GM20431 (cell line): Measurements from ENCODE around the gene NSL1.
"Not testable (repeated sequence)": the region's sequence is repeated elsewhere in the genome, so short reads cannot be mapped to it uniquely, and the experiment has no call there.

Source experiments
- in situ Hi-C: fragments of 300-500 bp; cut with MseI, MboI; formaldehyde crosslinking; loops from one replicate; pipeline ENCODE4 v1.15.0; 2020; ENCODE audit warnings: low sequenced_read_pairs; ENCODE audit not compliant: unreplicated experiment

The NSL1 gene, protein sequence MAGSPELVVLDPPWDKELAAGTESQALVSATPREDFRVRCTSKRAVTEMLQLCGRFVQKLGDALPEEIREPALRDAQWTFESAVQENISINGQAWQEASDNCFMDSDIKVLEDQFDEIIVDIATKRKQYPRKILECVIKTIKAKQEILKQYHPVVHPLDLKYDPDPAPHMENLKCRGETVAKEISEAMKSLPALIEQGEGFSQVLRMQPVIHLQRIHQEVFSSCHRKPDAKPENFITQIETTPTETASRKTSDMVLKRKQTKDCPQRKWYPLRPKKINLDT

DNA sequence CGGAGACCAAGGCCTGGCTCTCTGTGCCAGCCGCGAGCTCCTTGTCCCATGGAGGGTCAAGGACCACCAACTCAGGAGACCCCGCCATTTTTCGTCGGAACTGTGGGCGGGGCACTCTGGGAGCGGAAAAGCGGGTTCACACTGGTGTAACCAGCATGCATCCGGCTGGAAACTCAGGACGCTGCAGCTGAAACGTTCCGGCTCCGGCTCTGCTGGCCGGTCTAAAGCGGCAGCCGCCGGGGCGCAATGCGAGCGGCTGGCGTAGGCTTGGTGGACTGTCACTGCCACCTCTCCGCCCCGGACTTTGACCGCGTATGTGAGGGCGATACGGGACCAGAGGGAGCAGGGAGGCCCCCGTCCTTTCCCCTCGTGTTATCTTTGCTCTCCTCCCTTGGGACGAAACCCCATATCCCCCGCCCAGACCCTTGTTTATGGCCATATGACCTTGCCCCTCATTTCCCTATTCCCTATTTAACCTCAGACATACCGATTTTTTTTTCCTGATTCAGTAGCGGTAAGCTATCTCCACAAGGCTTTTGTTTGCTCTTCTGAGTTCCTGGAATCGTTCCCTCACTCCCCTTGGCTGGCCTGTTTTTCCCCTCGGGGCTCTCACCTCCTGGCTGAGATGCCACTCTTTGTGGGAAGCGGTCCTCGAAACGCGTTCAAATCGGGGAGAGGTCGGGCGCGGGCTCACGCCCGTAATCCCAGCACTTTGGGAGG, at the start of gene NSL1, which contains the start of gene TATDN3:
NSL1 (minus strand) TSS at position 102 of the 720 bp plus-strand sequence; CDS start at position 88, 14 bp downstream.
TATDN3 (plus strand) TSS at position 219 of the 720 bp plus-strand sequence; CDS start at position 247, 28 bp downstream.
- in situ Hi-C loops: no loop called here

DNA sequence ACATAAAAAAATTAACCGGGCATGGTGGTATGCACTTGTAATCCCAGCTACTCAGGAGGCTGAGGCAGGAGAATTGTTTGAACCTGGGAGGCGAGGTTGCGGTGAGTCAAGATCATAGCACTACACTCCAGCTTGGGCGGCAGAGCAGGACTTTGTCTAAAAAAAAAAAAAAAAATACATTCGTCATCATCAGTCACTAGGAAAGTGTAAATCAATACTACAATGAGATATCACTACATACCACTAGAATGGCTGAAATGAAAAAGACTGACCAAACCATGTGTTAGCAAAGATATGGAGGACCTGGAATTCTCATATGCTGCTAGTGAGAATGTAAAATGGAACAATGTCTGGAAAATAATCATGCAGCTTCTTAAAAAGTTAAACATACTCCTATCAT, 46.6 kb upstream of the NSL1 start:
- in situ Hi-C loops: no loop called here

DNA sequence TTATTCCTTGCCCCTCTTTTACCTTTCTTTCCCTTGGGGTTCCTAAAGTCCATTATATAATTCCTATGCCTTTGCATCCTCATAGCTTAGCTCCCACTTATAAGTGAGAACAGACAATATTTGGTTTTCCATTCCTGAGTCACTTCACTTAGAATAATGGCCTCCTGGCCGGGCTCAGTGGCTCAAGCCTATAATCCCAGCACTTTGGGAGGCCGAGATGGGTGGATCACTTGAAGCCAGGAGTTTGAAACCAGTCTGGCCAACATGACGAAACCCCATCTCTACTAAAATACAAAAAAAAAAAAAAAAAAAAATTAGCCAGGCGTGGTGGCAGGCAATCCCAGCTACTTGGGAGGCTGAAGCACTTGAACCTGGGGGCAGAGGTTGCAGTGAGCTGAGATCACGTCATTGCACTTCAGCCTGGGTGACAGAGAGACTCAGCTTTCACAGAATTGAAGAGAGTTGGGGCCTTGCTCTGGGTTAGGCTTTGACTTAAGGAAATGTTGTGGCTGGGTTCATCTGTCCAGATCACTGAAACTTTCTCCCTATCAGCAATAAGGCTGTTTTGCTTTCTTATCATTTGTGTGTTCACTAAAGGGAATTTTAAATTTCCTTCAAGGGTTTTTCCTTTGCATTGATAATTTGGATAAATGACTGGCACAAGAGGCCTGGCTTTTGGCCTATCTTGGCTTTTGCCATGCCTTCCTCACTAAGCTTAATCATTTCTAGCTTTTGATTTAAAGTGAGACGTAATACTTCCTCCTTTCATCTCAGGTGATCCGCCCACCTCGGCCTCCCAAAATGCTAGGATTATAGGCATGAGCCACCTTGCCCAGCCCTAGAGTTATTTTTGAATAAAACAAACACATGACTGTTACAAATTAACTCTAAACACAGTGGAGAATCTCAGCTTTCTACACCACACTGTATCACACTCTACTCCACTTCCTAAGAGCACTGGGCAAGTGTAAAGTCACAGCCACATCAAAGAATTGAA, 41.9 kb upstream of the NSL1 start:
- in situ Hi-C loops: not testable (repeated sequence)

DNA sequence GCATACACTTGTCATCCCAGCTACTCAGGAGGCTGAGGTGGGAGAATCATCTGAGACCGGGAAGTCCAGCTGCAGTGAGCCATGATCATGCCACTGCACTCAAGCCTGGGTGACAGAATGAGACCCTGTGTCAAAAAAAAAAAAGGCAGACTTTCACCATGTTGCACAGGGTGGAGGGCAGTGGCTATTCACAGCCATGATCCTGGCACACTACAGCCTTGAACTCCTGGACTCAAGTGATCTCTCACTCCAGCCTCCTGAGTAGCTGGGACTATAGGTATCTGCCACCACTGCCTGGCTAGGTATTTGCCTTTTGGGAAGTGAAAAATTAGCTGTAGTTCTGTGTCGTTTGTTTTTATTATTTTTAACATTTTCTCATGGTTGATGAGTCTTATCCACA, 36.8 kb upstream of the NSL1 start:
- in situ Hi-C loops: no loop called here

DNA sequence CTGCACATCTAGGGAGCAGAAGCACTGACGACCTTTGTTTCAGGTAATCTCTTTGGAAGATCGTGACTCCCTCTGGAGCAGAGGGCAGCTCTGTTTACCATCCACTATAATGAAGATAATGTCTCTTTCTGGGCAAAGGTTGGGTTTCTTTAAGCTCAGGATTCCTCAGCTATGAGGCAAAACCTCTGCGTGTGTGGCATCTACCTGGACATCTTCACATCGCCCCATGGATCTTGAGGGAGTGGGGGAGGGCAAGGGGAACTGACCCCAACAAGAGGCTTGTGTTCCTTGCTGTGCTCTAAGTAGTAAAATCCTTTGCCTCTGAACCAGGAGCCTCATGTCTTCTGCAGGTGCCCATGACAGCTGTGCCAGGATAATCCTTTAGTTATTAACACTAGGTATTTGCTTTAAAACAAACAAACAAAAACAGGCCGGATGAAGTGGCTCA, 36.3 kb upstream of the NSL1 start:
- in situ Hi-C loops: no loop called here

DNA sequence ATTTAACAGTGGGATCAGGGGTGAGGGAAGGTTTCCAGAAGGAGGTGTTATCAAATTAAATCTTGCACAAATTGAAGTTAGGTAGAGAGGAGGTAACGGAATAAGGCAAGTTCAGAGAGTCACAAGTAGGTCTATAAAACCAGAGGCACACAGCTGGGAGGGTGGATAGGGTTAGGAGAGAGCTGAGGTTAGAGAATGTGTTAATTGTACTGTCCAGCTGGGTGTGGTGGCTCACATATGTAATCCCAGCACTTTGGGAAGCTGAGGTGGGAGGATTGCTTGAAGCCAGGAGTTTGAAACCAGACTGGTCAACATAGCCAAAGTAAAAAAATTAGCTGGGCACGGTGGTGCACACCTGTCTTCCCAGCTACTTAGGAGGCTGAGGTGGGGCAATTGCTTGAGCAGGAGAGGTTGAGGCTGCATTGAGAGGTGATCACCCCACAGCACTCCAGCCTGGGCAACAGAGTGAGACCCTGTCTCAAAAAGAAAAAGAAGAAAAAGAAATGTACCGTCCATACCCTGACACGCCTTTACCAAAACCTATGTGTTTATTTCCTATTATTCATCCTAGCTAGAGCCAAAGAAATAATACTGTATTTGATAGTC, 35.7 kb upstream of the NSL1 start:
- in situ Hi-C loops: no loop called here

DNA sequence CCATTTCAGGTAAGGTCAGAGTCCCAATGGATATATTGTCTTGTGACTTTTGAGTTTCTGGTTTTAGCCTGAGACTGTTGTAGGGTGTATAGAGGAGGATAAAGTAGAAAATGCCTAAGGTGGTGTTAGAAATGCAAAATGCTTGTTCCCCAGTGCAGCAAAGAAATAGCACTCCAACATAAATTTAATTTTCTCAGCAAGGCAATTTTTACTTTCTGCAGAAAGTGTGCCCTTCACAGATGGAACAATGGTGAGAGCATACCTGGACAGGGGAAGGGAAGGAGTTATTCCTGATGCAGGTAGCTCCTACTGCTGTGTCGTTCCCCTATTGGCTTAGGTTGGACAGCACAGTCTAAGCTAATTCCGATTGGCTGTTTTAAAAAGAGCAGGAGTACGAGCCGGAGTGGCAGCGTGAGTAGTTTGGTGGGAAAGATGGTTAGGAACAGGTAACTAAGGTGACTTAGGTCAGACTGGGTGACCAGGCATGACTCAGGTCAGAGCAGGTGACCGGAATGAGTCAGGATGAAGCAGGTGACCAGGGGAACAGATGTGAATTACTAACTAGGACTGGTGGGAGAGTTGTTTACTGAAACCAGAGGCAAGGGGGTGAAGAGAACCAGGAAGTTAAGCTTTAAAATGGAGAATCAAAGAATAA, 34.3 kb upstream of the NSL1 start:
- in situ Hi-C loops: no loop called here

DNA sequence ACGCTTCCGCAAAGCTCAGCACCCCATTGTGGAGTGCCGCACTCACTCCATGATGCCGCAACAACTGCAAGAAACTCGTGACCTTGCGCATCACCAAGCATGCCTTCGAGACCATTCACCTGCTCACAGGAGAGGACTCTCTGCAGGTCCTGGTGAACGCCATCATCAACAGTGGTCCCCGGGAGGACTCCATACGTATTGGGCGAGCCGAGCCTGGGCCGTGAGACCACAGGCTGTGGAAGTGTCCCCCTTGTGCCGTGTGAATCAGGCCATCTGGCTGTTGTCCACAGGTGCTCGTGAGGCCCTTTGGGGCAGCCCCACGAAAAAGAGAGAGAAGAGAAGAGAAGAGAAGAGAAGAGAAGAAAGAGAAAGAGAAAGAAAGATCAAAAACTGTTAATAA, 32.6 kb upstream of the NSL1 start:
- in situ Hi-C loops: no loop called here

DNA sequence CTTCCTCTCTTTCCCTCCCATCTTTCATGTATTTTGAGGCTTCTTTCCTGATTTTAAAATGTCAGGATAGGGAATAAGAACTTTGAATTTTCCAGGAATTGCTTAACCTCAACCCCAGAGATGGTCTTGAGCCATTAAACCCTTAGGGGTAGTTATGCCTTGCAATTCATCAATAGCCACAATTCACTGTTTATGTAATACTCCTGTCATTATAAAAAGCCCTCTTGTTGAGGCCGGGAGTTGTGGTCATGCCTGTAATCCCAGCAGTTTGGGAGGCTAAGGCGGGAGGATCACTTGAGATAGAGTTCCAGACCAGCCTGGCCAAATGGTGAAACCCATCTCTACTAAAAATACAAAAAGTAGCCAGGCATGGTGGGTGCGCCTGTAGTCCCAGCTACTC, 31.4 kb upstream of the NSL1 start:
- in situ Hi-C loops: no loop called here

DNA sequence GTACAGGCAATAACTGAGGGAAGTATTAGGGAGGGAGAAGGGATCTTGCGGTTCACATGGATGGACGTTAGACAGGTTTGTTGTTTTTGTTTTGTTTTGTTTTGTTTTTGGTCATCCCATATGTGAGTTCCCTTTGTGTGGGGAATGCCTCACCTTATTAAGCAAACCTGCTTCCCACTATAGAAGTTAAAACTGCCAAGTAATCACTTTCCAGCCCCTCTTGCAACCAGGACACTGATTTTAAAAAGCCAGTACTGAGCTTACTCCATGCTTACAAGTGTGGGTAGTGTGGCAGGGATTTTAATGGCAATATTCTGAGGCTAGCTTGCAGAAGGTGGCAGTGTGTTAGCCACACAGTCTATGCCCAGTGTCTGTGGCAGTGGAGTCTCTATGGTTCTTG, 29.4 kb upstream of the NSL1 start:
- in situ Hi-C loops: no loop called here

DNA sequence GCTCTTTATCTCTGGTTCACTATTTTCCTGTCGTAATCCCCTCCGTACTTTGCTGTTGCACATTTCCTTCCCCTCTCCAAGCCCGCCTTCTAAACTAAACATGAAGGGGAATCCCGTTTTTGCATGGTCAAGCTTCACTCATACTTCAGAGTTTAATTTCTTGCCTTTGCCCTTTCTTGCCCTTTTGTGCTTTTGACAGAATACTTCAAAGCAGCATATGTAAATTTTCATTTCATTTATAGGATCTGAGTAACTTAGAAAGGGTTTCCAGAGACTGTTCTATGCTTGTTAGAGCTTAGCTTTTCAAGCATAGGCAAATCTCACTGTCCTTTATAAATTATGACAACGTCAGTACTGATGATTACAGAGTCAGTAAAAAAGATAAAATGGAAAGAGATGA, 28.1 kb upstream of the NSL1 start:
- in situ Hi-C loops: no loop called here

DNA sequence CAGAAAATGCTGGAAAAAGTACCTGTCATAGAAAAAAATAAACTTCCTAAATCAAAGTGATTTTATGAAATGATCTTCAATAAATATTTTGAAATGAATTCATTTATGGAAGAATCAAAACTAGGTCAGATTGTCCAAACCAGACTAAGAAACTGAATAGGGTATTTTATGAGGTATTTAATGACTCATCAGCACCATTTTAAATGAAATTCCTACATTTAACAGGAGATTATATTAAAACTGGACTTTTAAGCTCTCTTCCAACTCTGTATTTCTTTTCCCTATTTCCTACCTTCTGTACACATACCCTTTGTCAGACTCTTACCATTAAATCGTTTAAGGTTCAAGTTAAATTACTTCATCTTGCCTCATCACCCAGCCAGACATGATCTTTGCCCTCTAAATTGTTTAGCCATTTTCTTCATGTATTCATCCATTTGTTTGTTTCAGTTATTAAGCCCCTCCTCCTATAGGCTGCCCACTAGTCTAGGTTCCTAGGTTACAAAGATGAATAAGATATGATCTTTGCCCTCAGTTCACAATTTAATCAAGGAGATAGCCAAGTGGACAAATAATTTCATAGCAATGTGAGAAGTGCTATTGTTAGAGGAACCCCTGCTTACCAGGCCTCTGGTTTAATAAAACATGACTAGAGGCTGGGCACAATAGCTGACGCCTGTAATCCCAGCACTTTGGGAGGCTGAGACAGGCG, 25.1 kb upstream of the NSL1 start:
- in situ Hi-C loops: no loop called here

DNA sequence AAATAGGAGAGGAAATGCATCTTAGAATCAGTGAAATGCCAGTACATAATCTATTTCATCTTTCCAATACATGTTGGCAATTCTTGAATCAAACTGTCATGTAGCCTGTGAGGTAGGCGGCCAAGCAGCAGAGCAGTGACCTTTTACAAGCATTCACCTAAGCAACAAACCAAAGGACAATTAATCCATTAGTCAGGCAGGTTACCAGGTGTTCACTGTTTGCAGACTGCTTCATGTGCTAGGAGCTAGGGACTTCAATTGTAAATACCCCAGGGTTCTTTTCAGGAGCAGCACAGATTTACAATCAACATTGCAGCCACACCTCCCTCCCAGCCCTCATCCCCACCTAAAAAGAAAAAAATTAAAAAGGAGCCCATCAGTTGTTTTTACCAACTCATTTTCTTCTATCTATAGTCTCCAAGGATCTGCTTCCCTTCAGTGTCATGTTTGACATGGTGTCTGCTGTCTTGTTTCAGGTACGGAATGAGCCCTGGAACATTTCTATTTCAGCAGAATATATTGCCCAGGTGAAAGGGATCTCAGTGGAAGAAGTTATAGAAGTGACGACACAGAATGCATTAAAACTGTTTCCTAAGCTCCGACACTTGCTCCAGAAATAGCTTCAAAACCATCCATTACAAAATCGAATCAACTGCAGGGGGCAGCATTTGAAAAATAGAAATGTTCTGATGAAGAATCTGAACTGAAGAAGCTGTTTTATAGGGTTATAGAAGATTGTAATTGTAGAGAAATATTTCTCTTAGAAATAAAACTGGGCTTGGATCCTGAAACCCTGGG, 23.2 kb upstream of the NSL1 start:
- in situ Hi-C loops: no loop called here

DNA sequence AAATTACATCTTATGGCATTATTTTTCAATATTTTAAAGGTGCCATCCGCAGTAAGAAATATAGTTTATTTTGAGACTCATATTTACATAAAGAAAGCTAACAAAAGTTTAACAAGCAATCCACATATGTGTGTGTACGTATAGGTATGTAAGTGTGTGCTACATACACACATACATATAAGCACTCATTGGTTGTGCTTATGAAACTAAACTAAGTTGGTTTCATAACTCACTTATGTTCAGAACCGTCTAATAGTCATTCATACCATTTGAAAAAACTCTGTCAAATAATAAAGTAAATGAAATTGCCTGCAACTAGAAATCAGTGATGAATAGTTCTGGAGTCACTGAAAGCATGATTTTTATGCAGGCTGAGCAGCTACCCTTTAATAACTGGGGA, 14.2 kb upstream of the NSL1 start:
- in situ Hi-C loops: no loop called here

DNA sequence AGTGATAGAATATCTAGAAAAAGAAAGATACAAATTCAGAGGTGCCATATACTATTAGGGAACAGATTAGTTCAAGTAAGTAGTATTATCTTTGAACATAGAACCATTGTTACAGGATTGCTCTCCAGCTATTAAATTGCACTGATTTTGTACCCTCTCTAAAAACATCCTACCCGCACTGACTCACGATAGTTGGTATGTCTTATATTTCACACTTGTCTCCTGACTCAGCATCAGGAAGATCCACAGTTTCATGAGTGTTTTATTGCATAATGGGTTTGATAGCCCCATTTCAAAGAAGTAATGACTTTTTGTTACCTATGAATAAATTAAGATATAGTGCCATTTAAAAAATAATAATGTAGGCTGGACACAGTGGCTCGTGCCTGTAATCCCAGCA, 6.1 kb upstream of the NSL1 start:
- in situ Hi-C loops: no loop called here

DNA sequence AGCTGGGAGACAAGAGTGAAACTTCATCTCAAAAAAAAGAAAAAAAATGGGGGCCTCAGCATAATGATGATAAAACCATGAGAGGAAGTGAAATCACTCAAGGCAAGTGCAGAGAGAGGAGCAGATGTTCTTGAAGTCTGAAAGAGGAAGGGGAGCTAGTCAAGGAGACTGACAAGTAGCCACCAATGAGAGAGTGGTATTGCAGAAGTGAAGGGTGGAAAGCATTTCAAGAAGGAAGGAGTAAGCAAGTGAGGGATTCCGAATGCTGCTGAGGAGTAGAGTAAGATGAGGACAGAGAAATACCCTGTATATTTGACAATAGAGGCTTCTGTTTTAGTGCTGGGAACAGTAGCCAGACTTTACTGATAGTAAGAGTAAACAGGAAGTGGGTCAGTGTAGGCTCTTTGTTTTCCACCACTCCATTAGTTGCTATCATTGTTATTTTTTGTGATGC, 3.0 kb upstream of the NSL1 start:
- in situ Hi-C loops: no loop called here

DNA sequence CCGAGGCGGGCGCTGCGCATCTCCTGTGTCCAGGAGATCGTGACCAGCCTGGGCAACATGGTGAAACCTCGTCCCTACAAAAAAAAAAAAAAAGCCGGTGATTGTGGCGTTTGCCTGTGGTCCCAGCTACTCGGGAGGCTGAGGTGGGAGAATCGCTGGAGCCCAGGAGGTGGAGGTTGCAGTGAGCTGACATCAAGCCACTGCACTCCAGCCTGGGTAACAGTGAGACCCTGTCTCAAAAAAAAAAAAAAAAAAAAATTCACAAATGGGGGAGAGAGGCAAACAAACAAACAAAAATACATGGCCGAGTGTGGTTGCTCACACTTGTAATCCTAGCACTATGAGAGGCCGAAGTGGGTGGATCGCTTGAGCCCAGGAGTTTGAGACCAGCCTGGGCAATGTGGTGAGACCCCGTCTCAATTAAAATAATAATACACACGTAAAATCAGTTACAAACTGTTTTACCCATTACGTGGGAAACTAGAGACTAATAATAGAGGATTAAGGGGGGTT, 875 bp upstream of the NSL1 start:
- in situ Hi-C loops: no loop called here

DNA sequence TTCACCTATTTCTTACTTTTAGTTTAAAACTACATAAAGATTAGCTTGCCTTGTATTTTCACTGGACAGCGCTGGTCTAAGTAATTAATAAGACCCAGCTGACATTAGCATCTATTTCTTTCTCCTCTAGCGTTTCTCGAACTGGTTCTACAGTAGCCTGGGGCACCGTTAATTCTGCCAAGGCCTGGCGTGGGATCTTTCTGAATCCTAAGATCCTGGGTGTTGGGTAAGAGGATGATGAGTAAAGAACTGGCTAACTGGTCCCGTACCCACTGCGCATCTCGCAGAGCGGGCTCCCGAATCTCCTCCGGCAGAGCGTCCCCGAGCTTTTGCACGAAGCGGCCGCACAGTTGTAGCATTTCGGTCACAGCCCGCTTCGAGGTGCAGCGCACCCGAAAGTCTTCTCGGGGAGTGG, 309 bp downstream of the NSL1 start:
- in situ Hi-C loops: no loop called here
